ENCODE results near the gene NR1H3. TPM values are rescaled to one million over a fixed set of nuclear protein-coding genes. Genes with fewer than 3 reads are reported as not detected.
A peak's percentile ranks its signal among the peaks of the same experiment; 100 is the strongest.

NR1H3 gene
- total RNA-seq, 6 donors from 2014 or later = 37.3 to 367 (median 49.2) TPM

- peak in 1 of 2 donors; percentile 82 for ATAC-seq (ENCODE audit: low FRiP score in 2 of 2)
- H3K27me3 ChIP-seq = no peaks in the 10 kb centered on the region
- peaks cover 27 to 76% (median 59%) of the 10 kb centered on the region in 4 donors for H3K36me3 ChIP-seq
- peak overlapping the region in 3 of 4 donors; percentile 22 to 73 (median 50) for H3K27ac ChIP-seq
- DNase-seq = peak in 1 of 2 donors; percentile 69
- TF ChIP-seq POLR2AphosphoS5 (IDR thresholded peaks at IDR 0.05) (no peak), EP300 (IDR thresholded peaks at IDR 0.05) (peak in 1 of 4 donors; percentile 22), CTCF (IDR thresholded peaks at IDR 0.05) (no peak), POLR2A (IDR thresholded peaks at IDR 0.05) (no peak)
- H3K4me1 ChIP-seq = peaks cover 15 to 47% (median 37%) of the 10 kb centered on the region in 4 donors
- H3K9me3 ChIP-seq = no peaks in the 10 kb centered on the region
- H3K4me3 ChIP-seq = no peak overlapping the region
- WGBS, 2 donors = 40 to 57% methylated on average over 4 of the region's 4 CpGs
These were observed 14.3 kb upstream of the NR1H3 start for GRCh38 chr11:47243454-47243853.

- H3K4me1 ChIP-seq = peaks cover 19 to 54% (median 43%) of the 10 kb centered on the region in 4 donors
- peak; percentile 38 to 72 for DNase-seq
- no peaks in the 10 kb centered on the region for H3K27me3 ChIP-seq
- TF ChIP-seq POLR2AphosphoS5 (IDR thresholded peaks at IDR 0.05) = no peak
- peak in 1 of 4 donors; percentile 70 for TF ChIP-seq POLR2A (IDR thresholded peaks at IDR 0.05)
- H3K4me3 ChIP-seq = no peak overlapping the region
- WGBS, 2 donors = 87 to 93% methylated on average over 18 to 22 of the region's 23 CpGs
- no peaks in the 10 kb centered on the region for H3K9me3 ChIP-seq
- peak in 1 of 2 donors; percentile 57 for ATAC-seq (ENCODE audit: low FRiP score in 2 of 2)
- peak overlapping the region in 3 of 4 donors; percentile 41 to 73 (median 50) for H3K27ac ChIP-seq
- peaks cover 19 to 64% (median 51%) of the 10 kb centered on the region in 4 donors for H3K36me3 ChIP-seq
These were observed 13.1 kb upstream of the NR1H3 start for GRCh38 chr11:47244448-47245350.

- Histone ChIP-seq H3K27ac (peak overlapping the region in 3 of 4 donors; percentile 16 to 73 (median 50)), H3K9me3 (no peaks in the 10 kb centered on the region), H3K36me3 (peaks cover 11 to 53% (median 42%) of the 10 kb centered on the region in 4 donors), H3K4me1 (peaks cover 22 to 56% (median 44%) of the 10 kb centered on the region in 4 donors), H3K4me3 (no peak overlapping the region), H3K27me3 (no peaks in the 10 kb centered on the region)
- TF ChIP-seq CTCF (IDR thresholded peaks at IDR 0.05) (no peak), EP300 (IDR thresholded peaks at IDR 0.05) (no peak), POLR2AphosphoS5 (IDR thresholded peaks at IDR 0.05) (no peak), POLR2A (IDR thresholded peaks at IDR 0.05) (no peak)
- DNase-seq (no peak), ATAC-seq (ENCODE audit: low FRiP score in 2 of 2) (no peak)
- 85 to 90% methylated on average over 11 of the region's 11 CpGs for WGBS, 2 donors
These were observed 12.0 kb upstream of the NR1H3 start for GRCh38 chr11:47245611-47246357.

GRCh38 chr11:47247502-47247901 is 10.3 kb upstream of the NR1H3 start:
- Histone ChIP-seq H3K4me1 (peaks cover 22 to 51% (median 37%) of the 10 kb centered on the region in 4 donors), H3K36me3 (peaks cover under 1 to 36% (median 26%) of the 10 kb centered on the region in 4 donors), H3K9me3 (no peaks in the 10 kb centered on the region), H3K27ac (no peak overlapping the region), H3K4me3 (peak overlapping the region in 3 of 4 donors; percentile 64 to 73 (median 67)), H3K27me3 (no peaks in the 10 kb centered on the region)
- no peak for TF ChIP-seq CTCF (IDR thresholded peaks at IDR 0.05)
- TF ChIP-seq POLR2AphosphoS5 (IDR thresholded peaks at IDR 0.05) = no peak
- TF ChIP-seq POLR2A (IDR thresholded peaks at IDR 0.05) = no peak
- TF ChIP-seq EP300 (IDR thresholded peaks at IDR 0.05) = no peak
- ATAC-seq (ENCODE audit: low FRiP score in 2 of 2) (no peak), DNase-seq (peak in 1 of 2 donors; percentile 56)
- 78 to 88% methylated on average over 5 of the region's 5 CpGs for WGBS, 2 donors

GRCh38 chr11:47248304-47248663 is 9.5 kb upstream of the NR1H3 start:
- TF ChIP-seq CTCF (IDR thresholded peaks at IDR 0.05) = no peak
- TF ChIP-seq POLR2AphosphoS5 (IDR thresholded peaks at IDR 0.05) = no peak
- TF ChIP-seq EP300 (IDR thresholded peaks at IDR 0.05) = no peak
- TF ChIP-seq POLR2A (IDR thresholded peaks at IDR 0.05) = no peak
- Histone ChIP-seq H3K4me1 (peaks cover 22 to 44% (median 30%) of the 10 kb centered on the region in 4 donors), H3K36me3 (peaks cover 0 to 28% (median 20%) of the 10 kb centered on the region in 4 donors), H3K9me3 (no peaks in the 10 kb centered on the region), H3K4me3 (peak overlapping the region; percentile 64 to 73 (median 68)), H3K27me3 (no peaks in the 10 kb centered on the region), H3K27ac (peak overlapping the region; percentile 79 to 92 (median 92))
- DNase-seq = no peak
- ATAC-seq (ENCODE audit: low FRiP score in 2 of 2) = peak; percentile 47 to 52
- 0 to 1% methylated on average over 5 to 7 of the region's 7 CpGs for WGBS, 2 donors

Data from upper lobe of left lung (tissue), 6 donors.